Neural cell (in vitro differentiated cells): ENCODE measurements around the gene PRCC. TPM values are rescaled to one million over a fixed set of nuclear protein-coding genes. Genes with fewer than 3 reads are reported as not detected.
A peak's percentile ranks its signal among the peaks of the same experiment; 100 is the strongest.

Source experiments
- H2AFZ ChIP-seq: fragments of 200-600, 300-800 bp; sonication (generic), shearing (Covaris generic); 2 replicates; pipeline ENCODE4 v1.6.0; 2014; ENCODE audit warnings: low read depth, mild to moderate bottlenecking, antibody characterized with exemption, low read length, moderate library complexity
- H3F3A ChIP-seq: fragments of 200-600 bp; shearing (Covaris generic); 2 replicates; pipeline ENCODE4 v1.6.1; 2016; ENCODE audit warnings: mild to moderate bottlenecking, moderate library complexity, mixed read lengths, antibody characterized with exemption, low read length; ENCODE audit not compliant: insufficient read depth, poor library complexity, severe bottlenecking
- H3K27ac ChIP-seq: fragments of 200-600, 300-800 bp; sonication (generic), shearing (Covaris generic); 2 replicates; pipeline ENCODE4 v1.5.1; 2014; ENCODE audit warnings: mild to moderate bottlenecking, low read length, moderate library complexity
- H3K27me3 ChIP-seq: fragments of 300-800, 200-600 bp; sonication (generic), shearing (Covaris generic); 2 replicates; pipeline ENCODE4 v1.6.0; 2014; ENCODE audit warnings: mild to moderate bottlenecking, low read depth, low read length, moderate library complexity; ENCODE audit not compliant: insufficient read depth
- H3K36me3 ChIP-seq: fragments of 300-800, 200-600 bp; sonication (generic), shearing (Covaris generic); 2 replicates; pipeline ENCODE4 v1.5.1; 2014; ENCODE audit warnings: mild to moderate bottlenecking, antibody characterized with exemption, low read length, moderate library complexity; ENCODE audit not compliant: insufficient read depth
- H3K4me2 ChIP-seq: fragments of 300-800, 200-600 bp; sonication (generic), shearing (Covaris generic); 2 replicates; pipeline ENCODE4 v1.6.0; 2014; ENCODE audit warnings: mild to moderate bottlenecking, low read length
- H3K4me3 ChIP-seq: fragments of 300-800, 200-600 bp; sonication (generic), shearing (Covaris generic); 2 replicates; pipeline ENCODE4 v1.5.1; 2014; ENCODE audit warnings: mild to moderate bottlenecking, low read length, moderate library complexity
- H3K79me2 ChIP-seq: fragments of 200-600 bp; shearing (Covaris generic); replicated peaks from 2 replicates; pipeline ENCODE4 v1.6.0; 2014; ENCODE audit warnings: mild to moderate bottlenecking, low read length, moderate library complexity; ENCODE audit not compliant: insufficient read depth
- H3K9ac ChIP-seq: fragments of 300-800, 200-600 bp; sonication (generic), shearing (Covaris generic); 2 replicates; pipeline ENCODE4 v1.6.1; 2016; ENCODE audit warnings: mild to moderate bottlenecking, low read length, mixed read lengths
- H3K9me2 ChIP-seq: fragments of 200-600 bp; shearing (Covaris generic); 2 replicates; pipeline ENCODE4 v1.6.1; 2016; ENCODE audit warnings: mild to moderate bottlenecking, low read length, mixed read lengths; ENCODE audit not compliant: insufficient read depth
- H3K9me3 ChIP-seq: fragments of 200-600, 300-800 bp; sonication (generic), shearing (Covaris generic); 2 replicates; pipeline ENCODE4 v1.6.1; 2016; ENCODE audit warnings: mild to moderate bottlenecking, mixed run types, low read length, moderate library complexity, mixed read lengths
- H4K20me1 ChIP-seq: fragments of 200-600 bp; shearing (Covaris generic); 2 replicates; pipeline ENCODE4 v1.6.1; 2016; ENCODE audit warnings: mild to moderate bottlenecking, mixed run types; ENCODE audit not compliant: insufficient read depth
- CTCF ChIP-seq: fragments of 450-650 bp; IDR thresholded peaks from 2 replicates; pipeline ENCODE4 v1.5.1; 2014; ENCODE audit warnings: antibody characterized with exemption, mild to moderate bottlenecking, moderate library complexity; ENCODE audit not compliant: poor library complexity, severe bottlenecking
- EP300 ChIP-seq: fragments of 450-650 bp; conservative IDR thresholded peaks from 2 replicates; pipeline ENCODE4 v1.6.1; 2014; ENCODE audit warnings: antibody characterized with exemption, mild to moderate bottlenecking, moderate library complexity; ENCODE audit not compliant: poor library complexity, severe bottlenecking
- EZH2 ChIP-seq: fragments of 200-600, 300-800 bp; shearing (Covaris generic), sonication (generic); IDR thresholded peaks from 2 replicates; pipeline ENCODE4 v1.6.1; 2014; ENCODE audit warnings: antibody characterized with exemption, low read length, borderline replicate concordance, mild to moderate bottlenecking; ENCODE audit not compliant: insufficient read depth, poor library complexity, severe bottlenecking
- MXI1 ChIP-seq: fragments of 450-650 bp; conservative IDR thresholded peaks from 2 replicates; pipeline ENCODE4 v1.6.1; 2014; ENCODE audit warnings: antibody characterized with exemption, mild to moderate bottlenecking; ENCODE audit not compliant: poor library complexity, severe bottlenecking
- POLR2AphosphoS5 ChIP-seq: IDR thresholded peaks from 2 replicates; pipeline ENCODE4 v1.6.1; 2012
- RAD21 ChIP-seq: fragments of 450-650 bp; conservative IDR thresholded peaks from 2 replicates; pipeline ENCODE4 v1.6.1; 2014; ENCODE audit warnings: antibody characterized with exemption, mild to moderate bottlenecking, moderate library complexity
- REST ChIP-seq: IDR thresholded peaks from 2 replicates; pipeline ENCODE4 v1.6.1; 2012; ENCODE audit warnings: borderline replicate concordance
- SMC3 ChIP-seq: fragments of 450-650 bp; conservative IDR thresholded peaks from 2 replicates; pipeline ENCODE4 v1.6.1; 2014; ENCODE audit warnings: antibody characterized with exemption, mild to moderate bottlenecking, moderate library complexity; ENCODE audit not compliant: poor library complexity
- TAF1 ChIP-seq: IDR thresholded peaks from 2 replicates; pipeline ENCODE4 v1.6.1; 2012; ENCODE audit warnings: low read depth
- polyA plus RNA-seq: library from polyadenylated mRNA; depleted of rRNA; stranded (reverse); fragments of >200 nt; gene quantifications from 2 replicates; pipeline ENCODE4 v1.2.3, GENCODE V29; 2014

PRCC gene
- polyA plus RNA-seq, 1 donor from 2014 or later, result 17.5 TPM

GRCh38 chr1:156744786-156745419, 22.4 kb upstream of the PRCC start:
- Histone ChIP-seq H3F3A (no peaks in the 10 kb centered on the region), H3K9ac (no peak overlapping the region), H3K79me2 (peaks cover 47% of the 10 kb centered on the region), H2AFZ (no peak overlapping the region), H3K9me3 (no peaks in the 10 kb centered on the region), H3K4me3 (no peak overlapping the region), H3K27me3 (no peaks in the 10 kb centered on the region), H3K4me2 (no peak overlapping the region), H3K36me3 (no peaks in the 10 kb centered on the region), H3K27ac (no peak overlapping the region), H4K20me1 (no peaks in the 10 kb centered on the region), H3K9me2 (no peaks in the 10 kb centered on the region)
- TF ChIP-seq REST, result no peak

GRCh38 chr1:156745881-156746280, 21.5 kb upstream of the PRCC start:
- Histone ChIP-seq H3K9me2 (no peaks in the 10 kb centered on the region), H3K27ac (peak overlapping the region; percentile 93), H4K20me1 (no peaks in the 10 kb centered on the region), H3K36me3 (no peaks in the 10 kb centered on the region), H3F3A (no peaks in the 10 kb centered on the region), H3K4me2 (no peak overlapping the region), H3K9me3 (no peaks in the 10 kb centered on the region), H3K9ac (no peak overlapping the region), H3K27me3 (no peaks in the 10 kb centered on the region), H3K4me3 (no peak overlapping the region), H3K79me2 (peaks cover 57% of the 10 kb centered on the region), H2AFZ (no peak overlapping the region)
- TF ChIP-seq CTCF, result no peak
- TF ChIP-seq TAF1, result no peak
- TF ChIP-seq EZH2, result no peak
- TF ChIP-seq REST, result no peak
- no peak for TF ChIP-seq POLR2AphosphoS5
- TF ChIP-seq RAD21, result no peak
- no peak for TF ChIP-seq EP300
- TF ChIP-seq MXI1, result no peak
- TF ChIP-seq SMC3, result no peak
